ENCODE data around the gene HPCAL1. TPM values are rescaled to one million over a fixed set of nuclear protein-coding genes. Genes with fewer than 3 reads are reported as not detected.

Gene HPCAL1
- total and polyA plus RNA-seq, 10 of the 15 experiments (the other 5 are each of a cell fraction or from before 2014, with no cell fraction given), result 0.40 to 12.8 (median 7.9) TPM

DNA sequence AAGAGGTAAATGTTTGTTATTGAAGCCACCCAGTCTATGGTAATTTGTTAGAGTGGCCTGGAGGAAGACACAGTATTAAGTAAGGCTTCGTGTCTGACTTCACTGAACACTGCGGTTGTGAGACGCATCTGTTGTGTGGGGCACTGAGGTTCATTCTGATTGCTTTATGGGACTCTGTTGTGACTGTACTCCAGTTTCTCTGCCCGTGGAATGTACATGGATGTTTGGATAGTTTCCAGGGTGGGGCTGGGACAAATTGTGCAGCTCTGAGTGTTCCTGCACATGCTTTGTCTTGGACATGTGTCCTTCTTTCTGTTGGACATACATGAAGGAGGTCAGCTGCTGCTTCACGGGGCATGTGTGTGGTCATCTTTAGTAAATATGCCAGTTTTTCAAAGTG is 86.9 kb downstream of the HPCAL1 start:
- ATAC-seq (no peak), DNase-seq (ENCODE audit: low read depth, low spot score) (no peak), FAIRE-seq (no peak)
- Histone ChIP-seq H4K20me1 (ENCODE audit: control insufficient read depth, insufficient read depth) (no peaks in the 10 kb centered on the region; the same call in 1 of the 2 replicates), H3K79me2 (ENCODE audit: control insufficient read depth, insufficient read depth, low read length) (no peaks in the 10 kb centered on the region), H3K9me3 (replicated peaks; ENCODE audit: control insufficient read depth, insufficient read depth, low read length) (no peaks in the 10 kb centered on the region), H3K4me3 (no peak overlapping the region), H3K4me1 (ENCODE audit: control insufficient read depth, insufficient read depth, low read length) (no peaks in the 10 kb centered on the region), H3K27me3 (replicated peaks in 1 of 2; ENCODE audit: control insufficient read depth in 2 of 2, insufficient read depth in 2 of 2, low read length in 1 of 2) (no peaks in the 10 kb centered on the region), H3K4me2 (ENCODE audit: control insufficient read depth, insufficient read depth) (no peak overlapping the region), H2AFZ (ENCODE audit: control insufficient read depth, low read depth, low read length) (no peak overlapping the region), H3K9ac (ENCODE audit: control insufficient read depth, insufficient read depth, low read length) (no peak overlapping the region), H3K27ac (ENCODE audit: control insufficient read depth, insufficient read depth) (no peak overlapping the region), H3K36me3 (ENCODE audit: control insufficient read depth in 2 of 2, insufficient read depth in 2 of 2, low read length in 1 of 2) (no peaks in the 10 kb centered on the region)
- ChIA-PET CTCF (no interaction called here), SMC1A (ENCODE audit: uncharacterized antibody, unreplicated experiment) (no interaction called here), POLR2A (interaction anchor here (0.8 kb wide), 1 partner anchor 13 kb away, joined by 3 read pairs; no protein-coding TSS in a partner anchor), RAD21 (ENCODE audit: unreplicated experiment) (no interaction called here)
- in situ Hi-C loops (cut with MboI), result no loop called here
- intact Hi-C loops (cut with micrococcal nuclease; ENCODE audit: unreplicated experiment), result no loop called here
- WGBS (ENCODE audit: insufficient coverage, insufficient replicate concordance, low lambda C conversion rate, missing lambda C conversion rate), result 40% methylated on average over 5 of the region's 5 CpGs
- BruUV-seq (replicated peaks), result no TSS peak
- no peak for TF ChIP-seq NFIC (IDR thresholded peaks at IDR 0.05; ENCODE audit: low read depth, low read length)
- no peak for TF ChIP-seq PML (IDR thresholded peaks at IDR 0.05; ENCODE audit: low read length)
- TF ChIP-seq SIN3A (IDR thresholded peaks at IDR 0.05; ENCODE audit: low read depth, low read length), result no peak
- no peak for TF ChIP-seq WRNIP1 (IDR thresholded peaks at IDR 0.05; ENCODE audit: borderline replicate concordance, low read depth, low read length)
- TF ChIP-seq FOXM1 (IDR thresholded peaks at IDR 0.05; ENCODE audit: low read depth, low read length), result no peak
- no peak for TF ChIP-seq YY1 (IDR thresholded peaks at IDR 0.05; ENCODE audit: low read depth, low read length)
- TF ChIP-seq EGR1 (IDR thresholded peaks at IDR 0.05; ENCODE audit: borderline replicate concordance in 1 of 2, low read depth in 2 of 2, low read length in 2 of 2), result no peak
- TF ChIP-seq, protein P1, sequence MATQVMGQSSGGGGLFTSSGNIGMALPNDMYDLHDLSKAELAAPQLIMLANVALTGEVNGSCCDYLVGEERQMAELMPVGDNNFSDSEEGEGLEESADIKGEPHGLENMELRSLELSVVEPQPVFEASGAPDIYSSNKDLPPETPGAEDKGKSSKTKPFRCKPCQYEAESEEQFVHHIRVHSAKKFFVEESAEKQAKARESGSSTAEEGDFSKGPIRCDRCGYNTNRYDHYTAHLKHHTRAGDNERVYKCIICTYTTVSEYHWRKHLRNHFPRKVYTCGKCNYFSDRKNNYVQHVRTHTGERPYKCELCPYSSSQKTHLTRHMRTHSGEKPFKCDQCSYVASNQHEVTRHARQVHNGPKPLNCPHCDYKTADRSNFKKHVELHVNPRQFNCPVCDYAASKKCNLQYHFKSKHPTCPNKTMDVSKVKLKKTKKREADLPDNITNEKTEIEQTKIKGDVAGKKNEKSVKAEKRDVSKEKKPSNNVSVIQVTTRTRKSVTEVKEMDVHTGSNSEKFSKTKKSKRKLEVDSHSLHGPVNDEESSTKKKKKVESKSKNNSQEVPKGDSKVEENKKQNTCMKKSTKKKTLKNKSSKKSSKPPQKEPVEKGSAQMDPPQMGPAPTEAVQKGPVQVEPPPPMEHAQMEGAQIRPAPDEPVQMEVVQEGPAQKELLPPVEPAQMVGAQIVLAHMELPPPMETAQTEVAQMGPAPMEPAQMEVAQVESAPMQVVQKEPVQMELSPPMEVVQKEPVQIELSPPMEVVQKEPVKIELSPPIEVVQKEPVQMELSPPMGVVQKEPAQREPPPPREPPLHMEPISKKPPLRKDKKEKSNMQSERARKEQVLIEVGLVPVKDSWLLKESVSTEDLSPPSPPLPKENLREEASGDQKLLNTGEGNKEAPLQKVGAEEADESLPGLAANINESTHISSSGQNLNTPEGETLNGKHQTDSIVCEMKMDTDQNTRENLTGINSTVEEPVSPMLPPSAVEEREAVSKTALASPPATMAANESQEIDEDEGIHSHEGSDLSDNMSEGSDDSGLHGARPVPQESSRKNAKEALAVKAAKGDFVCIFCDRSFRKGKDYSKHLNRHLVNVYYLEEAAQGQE (IDR thresholded peaks at IDR 0.05; ENCODE audit: low read depth, low read length), result no peak
- no peak for TF ChIP-seq RUNX3 (IDR thresholded peaks at IDR 0.05; ENCODE audit: low read length)
- TF ChIP-seq HDAC6 (IDR thresholded peaks at IDR 0.05; ENCODE audit: unreplicated experiment), result no peak
- no peak for TF ChIP-seq MEF2A (IDR thresholded peaks at IDR 0.05; ENCODE audit: insufficient read depth, low read depth, low read length)
- TF ChIP-seq, protein P2, sequence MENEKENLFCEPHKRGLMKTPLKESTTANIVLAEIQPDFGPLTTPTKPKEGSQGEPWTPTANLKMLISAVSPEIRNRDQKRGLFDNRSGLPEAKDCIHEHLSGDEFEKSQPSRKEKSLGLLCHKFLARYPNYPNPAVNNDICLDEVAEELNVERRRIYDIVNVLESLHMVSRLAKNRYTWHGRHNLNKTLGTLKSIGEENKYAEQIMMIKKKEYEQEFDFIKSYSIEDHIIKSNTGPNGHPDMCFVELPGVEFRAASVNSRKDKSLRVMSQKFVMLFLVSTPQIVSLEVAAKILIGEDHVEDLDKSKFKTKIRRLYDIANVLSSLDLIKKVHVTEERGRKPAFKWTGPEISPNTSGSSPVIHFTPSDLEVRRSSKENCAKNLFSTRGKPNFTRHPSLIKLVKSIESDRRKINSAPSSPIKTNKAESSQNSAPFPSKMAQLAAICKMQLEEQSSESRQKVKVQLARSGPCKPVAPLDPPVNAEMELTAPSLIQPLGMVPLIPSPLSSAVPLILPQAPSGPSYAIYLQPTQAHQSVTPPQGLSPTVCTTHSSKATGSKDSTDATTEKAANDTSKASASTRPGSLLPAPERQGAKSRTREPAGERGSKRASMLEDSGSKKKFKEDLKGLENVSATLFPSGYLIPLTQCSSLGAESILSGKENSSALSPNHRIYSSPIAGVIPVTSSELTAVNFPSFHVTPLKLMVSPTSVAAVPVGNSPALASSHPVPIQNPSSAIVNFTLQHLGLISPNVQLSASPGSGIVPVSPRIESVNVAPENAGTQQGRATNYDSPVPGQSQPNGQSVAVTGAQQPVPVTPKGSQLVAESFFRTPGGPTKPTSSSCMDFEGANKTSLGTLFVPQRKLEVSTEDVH (IDR thresholded peaks at IDR 0.05; ENCODE audit: low read depth, partially characterized antibody), result no peak
- no peak for TF ChIP-seq KAT2A (conservative IDR thresholded peaks at IDR 0.05; ENCODE audit: control insufficient read depth, low read depth, low read length)
- TF ChIP-seq CBFB (IDR thresholded peaks at IDR 0.05; ENCODE audit: low read depth), result no peak
